DND-41 (cell line): Measurements from ENCODE around the gene PHF13.

Experiments used
- CTCF ChIP-seq: IDR thresholded peaks from 2 replicates; pipeline ENCODE4 v1.5.1; 2012; ENCODE audit warnings: borderline replicate concordance, low read length, moderate library complexity, mild to moderate bottlenecking; ENCODE audit not compliant: poor library complexity, severe bottlenecking; ENCODE audit errors: extremely low read depth
- EZH2 ChIP-seq: IDR thresholded peaks from 3 replicates; pipeline ENCODE4 v1.6.1; 2012; ENCODE audit warnings: borderline replicate concordance, low read depth, mild to moderate bottlenecking, moderate library complexity, low read length, inconsistent platforms; ENCODE audit not compliant: severe bottlenecking

- TF ChIP-seq CTCF (no peak), EZH2 (no peak)
Observed at GRCh38 chr1:6602669-6603237, 10.8 kb upstream of the PHF13 start, which contains the start of gene KLHL21.
